Neutrophil (primary cell): ENCODE data around the gene LARP1B.
"Not testable (repeated sequence)": the region's sequence is repeated elsewhere in the genome, so short reads cannot be mapped to it uniquely, and the experiment has no call there.

Source experiments
- H3K27ac ChIP-seq: fragments of 200-600 bp; sonication (generic); 2 replicates; pipeline ENCODE4 v1.5.1; 2016; ENCODE audit warnings: mild to moderate bottlenecking, moderate library complexity
- H3K27me3 ChIP-seq: fragments of 200-600 bp; sonication (generic); 2 replicates; pipeline ENCODE4 v1.6.0; 2016; ENCODE audit warnings: mild to moderate bottlenecking
- H3K36me3 ChIP-seq: fragments of 200-600 bp; sonication (generic); 2 replicates; pipeline ENCODE4 v1.5.1; 2017
- H3K4me1 ChIP-seq, 2 experiments: fragments of 200-600 bp in 1 of 2; sonication (generic) in 1 of 2; 1 replicate in 1 of 2; 2 replicates in 1 of 2; pipeline versions ENCODE4 v1.5.1 to v1.6.1; 2013 to 2016; ENCODE audit warnings: low read depth in 1 of 2, low read length in 1 of 2, mild to moderate bottlenecking in 1 of 2, moderate library complexity in 1 of 2; ENCODE audit not compliant: control insufficient read depth in 1 of 2, insufficient read depth in 1 of 2
- H3K4me3 ChIP-seq, 2 experiments: fragments of 200-600 bp in 1 of 2; sonication (generic) in 1 of 2; 1 replicate in 1 of 2; 2 replicates in 1 of 2; pipeline ENCODE4 v1.5.1; 2013 to 2016; ENCODE audit warnings: low read depth in 1 of 2, low read length in 1 of 2, mild to moderate bottlenecking in 1 of 2, moderate library complexity in 1 of 2
- H3K9me3 ChIP-seq: fragments of 200-600 bp; sonication (generic); 2 replicates; pipeline ENCODE4 v1.5.1; 2016
- TF ChIP-seq, protein P1 (sequence below): fragments of 200-600 bp; sonication (generic); IDR thresholded peaks from 2 replicates; pipeline ENCODE4 v1.5.1; 2016; ENCODE audit warnings: antibody characterized with exemption

The LARP1B gene

DNA sequence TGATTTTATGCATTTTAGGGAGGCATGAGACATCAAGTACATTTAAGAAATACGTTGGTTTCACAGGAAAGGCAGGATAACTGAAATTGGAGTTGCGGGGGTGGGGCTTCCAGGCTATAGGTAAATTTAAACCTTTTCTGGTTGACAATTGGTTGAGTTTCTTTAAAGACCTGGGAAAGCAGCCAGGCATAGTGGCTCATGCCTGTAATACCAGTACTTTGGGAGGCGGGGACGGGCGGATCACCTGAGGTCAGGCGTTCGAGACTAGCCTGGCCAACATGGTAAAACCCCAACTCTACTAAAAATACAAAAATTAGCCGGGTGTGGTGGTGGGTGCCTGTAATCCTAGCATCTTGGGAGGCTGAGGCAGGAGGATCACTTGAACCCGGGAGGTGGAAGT lies 6.2 kb upstream of the LARP1B start:
- H3K9me3 ChIP-seq, H3K36me3 ChIP-seq, H3K4me3 ChIP-seq, H3K27me3 ChIP-seq, H3K4me1 ChIP-seq, H3K27ac ChIP-seq: not testable (repeated sequence)

GRCh38 chr4:128055441-128056206 lies 5.5 kb upstream of the LARP1B start:
- H3K4me1 ChIP-seq, H3K27me3 ChIP-seq, H3K27ac ChIP-seq, H3K9me3 ChIP-seq, H3K4me3 ChIP-seq, H3K36me3 ChIP-seq: not testable (repeated sequence)

- H3K27ac ChIP-seq, result no peak overlapping the region
- H3K4me1 ChIP-seq, result peaks cover 5 to 9% of the 10 kb centered on the region in 2 experiments
- TF ChIP-seq, protein P1, sequence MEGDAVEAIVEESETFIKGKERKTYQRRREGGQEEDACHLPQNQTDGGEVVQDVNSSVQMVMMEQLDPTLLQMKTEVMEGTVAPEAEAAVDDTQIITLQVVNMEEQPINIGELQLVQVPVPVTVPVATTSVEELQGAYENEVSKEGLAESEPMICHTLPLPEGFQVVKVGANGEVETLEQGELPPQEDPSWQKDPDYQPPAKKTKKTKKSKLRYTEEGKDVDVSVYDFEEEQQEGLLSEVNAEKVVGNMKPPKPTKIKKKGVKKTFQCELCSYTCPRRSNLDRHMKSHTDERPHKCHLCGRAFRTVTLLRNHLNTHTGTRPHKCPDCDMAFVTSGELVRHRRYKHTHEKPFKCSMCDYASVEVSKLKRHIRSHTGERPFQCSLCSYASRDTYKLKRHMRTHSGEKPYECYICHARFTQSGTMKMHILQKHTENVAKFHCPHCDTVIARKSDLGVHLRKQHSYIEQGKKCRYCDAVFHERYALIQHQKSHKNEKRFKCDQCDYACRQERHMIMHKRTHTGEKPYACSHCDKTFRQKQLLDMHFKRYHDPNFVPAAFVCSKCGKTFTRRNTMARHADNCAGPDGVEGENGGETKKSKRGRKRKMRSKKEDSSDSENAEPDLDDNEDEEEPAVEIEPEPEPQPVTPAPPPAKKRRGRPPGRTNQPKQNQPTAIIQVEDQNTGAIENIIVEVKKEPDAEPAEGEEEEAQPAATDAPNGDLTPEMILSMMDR, result no peak
Observed at GRCh38 chr4:128056396-128056795, 4.7 kb upstream of the LARP1B start.

DNA sequence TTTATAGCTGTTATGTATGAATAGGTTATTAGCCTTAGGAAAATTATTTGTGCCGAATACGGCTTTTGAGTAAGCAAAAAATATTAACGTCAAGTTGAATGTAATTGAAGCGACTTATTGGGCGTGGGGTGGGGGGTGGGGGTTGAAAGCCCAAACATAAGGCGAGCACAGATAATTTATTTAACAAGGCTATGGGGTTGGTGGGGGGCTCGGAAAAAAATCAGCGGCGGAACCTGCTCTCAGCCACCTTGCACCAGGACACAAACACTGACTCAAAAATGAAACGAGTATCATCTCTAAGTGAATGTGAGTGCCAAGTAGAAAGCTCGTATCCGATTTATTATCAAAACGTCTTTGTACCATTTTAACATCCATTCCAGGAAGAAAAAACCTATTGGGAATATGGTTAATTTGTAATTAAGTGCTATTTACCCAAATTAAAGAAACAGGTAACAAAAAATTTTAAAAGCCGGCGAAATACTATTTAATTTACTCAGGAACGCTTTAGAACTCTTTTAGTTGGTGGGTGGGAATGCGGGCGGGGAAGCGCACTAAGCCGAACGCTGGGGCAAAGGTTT lies 902 bp upstream of the LARP1B start:
- no peaks in the 10 kb centered on the region for H3K9me3 ChIP-seq
- peaks cover 5% of the 10 kb centered on the region for H3K27me3 ChIP-seq
- H3K4me1 ChIP-seq, result peaks cover 16 to 20% of the 10 kb centered on the region in 2 experiments
- H3K36me3 ChIP-seq, result no peaks in the 10 kb centered on the region
- H3K4me3 ChIP-seq, result peak overlapping the region; percentile 74 to 78
- TF ChIP-seq, protein P1, result no peak
- peak overlapping the region; percentile 83 for H3K27ac ChIP-seq

More at GRCh38 chr4:128056396-128056795, 4.7 kb upstream of the LARP1B start:
- Histone ChIP-seq H3K9me3 (no peaks in the 10 kb centered on the region), H3K27me3 (no peaks in the 10 kb centered on the region), H3K36me3 (no peaks in the 10 kb centered on the region), H3K4me3 (no peak overlapping the region)

GRCh38 chr4:128061566-128062536 lies 739 bp downstream of the LARP1B start:
- peak overlapping the region; percentile 74 to 78 for H3K4me3 ChIP-seq
- TF ChIP-seq, protein P1, result no peak
- peaks cover 5% of the 10 kb centered on the region for H3K27me3 ChIP-seq
- H3K36me3 ChIP-seq, result no peaks in the 10 kb centered on the region
- peaks cover 16 to 20% of the 10 kb centered on the region in 2 experiments for H3K4me1 ChIP-seq
- H3K27ac ChIP-seq, result peak overlapping the region; percentile 83
- no peaks in the 10 kb centered on the region for H3K9me3 ChIP-seq

DNA sequence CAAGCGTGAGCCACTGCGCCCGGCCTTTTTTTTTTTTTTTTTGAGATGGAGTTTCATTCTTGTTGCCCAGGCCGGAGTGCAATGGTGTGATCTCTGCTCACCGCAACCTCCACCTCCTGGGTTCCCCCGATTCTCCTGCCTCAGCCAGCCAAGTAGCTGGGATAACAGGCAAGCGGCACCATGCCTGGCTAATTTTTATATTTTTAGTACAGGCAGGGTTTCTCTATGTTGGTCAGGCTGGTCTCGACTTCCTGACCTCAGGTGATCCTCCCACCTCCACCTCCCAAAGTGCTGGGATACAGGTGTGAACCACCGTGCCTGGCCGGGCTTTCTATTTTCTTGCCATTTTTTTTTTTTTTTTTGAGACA lies 5.3 kb downstream of the LARP1B start:
- H3K9me3 ChIP-seq, H3K27ac ChIP-seq, H3K27me3 ChIP-seq, H3K4me3 ChIP-seq, H3K36me3 ChIP-seq: not testable (repeated sequence)
- H3K4me1 ChIP-seq, result peaks cover 10 to 12% of the 10 kb centered on the region in 2 experiments
